Right atrium auricular region (tissue), 2 donors: Measurements from ENCODE around the gene PLCL1. TPM values are rescaled to one million over a fixed set of nuclear protein-coding genes. Genes with fewer than 3 reads are reported as not detected.

ENCODE experiments used
- DNase-seq: peaks from one replicate; pipeline ENCODE4 v3.0.0-alpha.2; 2019; ENCODE audit warnings: low spot score
- H3K27ac ChIP-seq, 2 donors: fragments of 200-600 bp; sonication (generic); 1 replicate in 1 of 2; 2 replicates in 1 of 2; pipeline ENCODE4 v1.5.1; 2016 to 2019
- H3K27me3 ChIP-seq, 2 donors: fragments of 200-600 bp; sonication (generic); one replicate each; pipeline versions ENCODE4 v1.5.1 to v1.6.0; 2017 to 2019
- H3K36me3 ChIP-seq: fragments of 200-600 bp; sonication (generic); one replicate; pipeline ENCODE4 v1.5.1; 2016
- H3K4me1 ChIP-seq, 2 donors: fragments of 200-600 bp; sonication (generic); one replicate each; pipeline versions ENCODE4 v1.5.1 to v1.6.0; 2017 to 2019
- H3K4me3 ChIP-seq, 2 donors: fragments of 200-600 bp; sonication (generic); 1 replicate in 1 of 2; 2 replicates in 1 of 2; pipeline ENCODE4 v1.5.1; 2017 to 2019; ENCODE audit warnings: mild to moderate bottlenecking in 1 of 2, moderate library complexity in 1 of 2
- H3K9me3 ChIP-seq, 2 donors: fragments of 200-600 bp; sonication (generic); one replicate each; pipeline ENCODE4 v1.5.1; 2019
- CTCF ChIP-seq, 2 donors: fragments of 200-600 bp; sonication (generic); IDR thresholded peaks; one replicate each; pipeline ENCODE4 v1.5.1; 2019; ENCODE audit warnings: antibody characterized with exemption in 2 of 2
- total RNA-seq, 2 donors: library from RNA; depleted of rRNA; stranded (reverse); fragments of >200 nt; gene quantifications; one replicate each; pipeline ENCODE4 v1.1.0, GENCODE V29; 2016

PLCL1 gene
- total RNA-seq, 2 donors from 2014 or later: 26.8 to 32.0 TPM

GRCh38 chr2:197985029-197985638 lies 180.7 kb downstream of the PLCL1 start:
- no peak for TF ChIP-seq CTCF (IDR thresholded peaks at IDR 0.05)
- Histone ChIP-seq H3K9me3 (no peaks in the 10 kb centered on the region), H3K36me3 (no peaks in the 10 kb centered on the region), H3K27me3 (no peaks in the 10 kb centered on the region), H3K27ac (no peak overlapping the region), H3K4me1 (no peaks in the 10 kb centered on the region), H3K4me3 (no peak overlapping the region)
- DNase-seq: no peak

- no peaks in the 10 kb centered on the region for H3K36me3 ChIP-seq
- DNase-seq: no peak
- H3K27me3 ChIP-seq: no peaks in the 10 kb centered on the region
- no peak overlapping the region for H3K27ac ChIP-seq
- H3K4me3 ChIP-seq: no peak overlapping the region
- no peaks in the 10 kb centered on the region for H3K9me3 ChIP-seq
- no peak for TF ChIP-seq CTCF (IDR thresholded peaks at IDR 0.05)
- no peaks in the 10 kb centered on the region for H3K4me1 ChIP-seq
Measured at GRCh38 chr2:197986977-197987376, 182.6 kb downstream of the PLCL1 start.

GRCh38 chr2:197990356-197990755 lies 186.0 kb downstream of the PLCL1 start:
- Histone ChIP-seq H3K27me3 (no peaks in the 10 kb centered on the region), H3K4me1 (no peaks in the 10 kb centered on the region), H3K9me3 (no peaks in the 10 kb centered on the region), H3K36me3 (no peaks in the 10 kb centered on the region), H3K27ac (no peak overlapping the region), H3K4me3 (no peak overlapping the region)
- no peak for TF ChIP-seq CTCF (IDR thresholded peaks at IDR 0.05)
- DNase-seq: no peak

GRCh38 chr2:197992482-197993133 lies 188.2 kb downstream of the PLCL1 start:
- H3K4me1 ChIP-seq: peaks cover 0 to 13% of the 10 kb centered on the region in 2 donors
- H3K27ac ChIP-seq: no peak overlapping the region
- no peak for TF ChIP-seq CTCF (IDR thresholded peaks at IDR 0.05)
- H3K36me3 ChIP-seq: no peaks in the 10 kb centered on the region
- no peak overlapping the region for H3K4me3 ChIP-seq
- H3K9me3 ChIP-seq: no peaks in the 10 kb centered on the region
- DNase-seq: no peak
- no peaks in the 10 kb centered on the region for H3K27me3 ChIP-seq

GRCh38 chr2:197993363-197993762 lies 189.0 kb downstream of the PLCL1 start:
- Histone ChIP-seq H3K4me1 (peaks cover 0 to 13% of the 10 kb centered on the region in 2 donors), H3K36me3 (no peaks in the 10 kb centered on the region), H3K4me3 (no peak overlapping the region), H3K27ac (no peak overlapping the region), H3K9me3 (no peaks in the 10 kb centered on the region), H3K27me3 (no peaks in the 10 kb centered on the region)
- no peak for DNase-seq
- TF ChIP-seq CTCF (IDR thresholded peaks at IDR 0.05): no peak
